AG10803 (cell line): ENCODE measurements around the gene RBP3.

Experiments used
- DNase-seq: peaks from one replicate; pipeline ENCODE4 v3.0.0; 2010; ENCODE audit warnings: low read depth
- H3K4me3 ChIP-seq: 2 replicates; pipeline ENCODE4 v1.5.1; 2011; ENCODE audit warnings: mild to moderate bottlenecking, low read length, control low read depth
- TF ChIP-seq, protein P1 (sequence below): conservative IDR thresholded peaks from 2 replicates; pipeline ENCODE4 v1.5.1; 2011; ENCODE audit warnings: mild to moderate bottlenecking, low read length, control low read depth, inconsistent platforms

Gene RBP3

DNA sequence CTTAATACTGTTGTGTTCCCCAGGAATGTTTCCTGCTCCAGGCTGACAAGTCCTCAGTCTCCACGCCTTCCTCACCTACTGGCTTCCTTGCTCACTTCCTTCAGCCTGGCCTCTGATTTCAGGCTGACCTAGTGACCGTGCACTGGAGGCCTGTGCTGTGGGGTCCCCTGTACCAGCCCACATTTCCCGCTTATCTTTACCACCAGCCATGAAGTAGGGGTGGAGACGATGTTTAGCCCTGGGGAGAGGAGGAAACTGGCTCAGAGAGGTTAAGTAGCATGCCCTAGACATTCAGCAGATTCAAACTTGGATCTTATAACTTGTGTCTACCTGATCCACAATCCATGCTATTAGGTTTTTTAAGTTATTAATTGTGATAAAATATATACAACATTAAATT, 40.7 kb downstream of the RBP3 start:
- DNase-seq = no peak
- H3K4me3 ChIP-seq = no peak overlapping the region
- TF ChIP-seq, protein P1, sequence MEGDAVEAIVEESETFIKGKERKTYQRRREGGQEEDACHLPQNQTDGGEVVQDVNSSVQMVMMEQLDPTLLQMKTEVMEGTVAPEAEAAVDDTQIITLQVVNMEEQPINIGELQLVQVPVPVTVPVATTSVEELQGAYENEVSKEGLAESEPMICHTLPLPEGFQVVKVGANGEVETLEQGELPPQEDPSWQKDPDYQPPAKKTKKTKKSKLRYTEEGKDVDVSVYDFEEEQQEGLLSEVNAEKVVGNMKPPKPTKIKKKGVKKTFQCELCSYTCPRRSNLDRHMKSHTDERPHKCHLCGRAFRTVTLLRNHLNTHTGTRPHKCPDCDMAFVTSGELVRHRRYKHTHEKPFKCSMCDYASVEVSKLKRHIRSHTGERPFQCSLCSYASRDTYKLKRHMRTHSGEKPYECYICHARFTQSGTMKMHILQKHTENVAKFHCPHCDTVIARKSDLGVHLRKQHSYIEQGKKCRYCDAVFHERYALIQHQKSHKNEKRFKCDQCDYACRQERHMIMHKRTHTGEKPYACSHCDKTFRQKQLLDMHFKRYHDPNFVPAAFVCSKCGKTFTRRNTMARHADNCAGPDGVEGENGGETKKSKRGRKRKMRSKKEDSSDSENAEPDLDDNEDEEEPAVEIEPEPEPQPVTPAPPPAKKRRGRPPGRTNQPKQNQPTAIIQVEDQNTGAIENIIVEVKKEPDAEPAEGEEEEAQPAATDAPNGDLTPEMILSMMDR = no peak

DNA sequence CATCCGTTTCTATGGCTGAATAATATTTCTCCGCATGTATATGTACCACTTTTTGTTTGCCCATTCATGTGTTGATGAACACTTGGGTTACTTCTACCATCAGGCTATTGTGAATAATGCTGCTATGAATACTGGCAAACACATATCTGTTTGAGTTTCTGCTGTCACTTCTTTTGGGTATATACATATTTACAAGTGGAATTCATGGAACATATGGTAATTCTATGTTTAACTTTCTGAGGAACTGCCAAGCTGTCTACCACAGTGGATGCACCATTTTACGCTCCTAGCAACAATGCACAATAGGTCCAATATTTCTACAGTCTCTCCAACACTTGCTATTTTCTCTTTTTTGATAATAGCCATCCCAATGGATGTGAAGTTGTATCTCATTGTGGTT, 41.5 kb downstream of the RBP3 start:
- TF ChIP-seq, protein P1 = no peak
- DNase-seq = no peak
- no peak overlapping the region for H3K4me3 ChIP-seq

DNA sequence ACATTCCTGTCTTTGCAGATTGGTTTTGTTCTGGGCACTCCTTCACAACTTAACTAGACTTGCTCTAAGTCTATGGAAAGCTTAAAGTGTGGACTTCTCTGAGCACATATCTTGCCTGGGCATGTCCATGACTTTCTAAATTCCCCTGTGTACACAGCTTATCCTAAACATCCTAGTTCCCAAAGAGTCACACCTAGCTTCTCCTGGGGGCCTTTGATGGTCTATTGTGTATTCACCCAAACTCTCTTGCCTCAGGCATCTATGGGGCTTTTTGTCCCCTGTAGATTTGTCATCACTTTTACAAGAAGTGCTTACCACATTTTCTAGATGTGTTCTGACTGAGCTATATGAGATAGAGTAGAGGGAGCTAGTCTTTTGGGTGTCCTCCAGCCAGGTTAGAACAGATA, 48.2 kb downstream of the RBP3 start:
- H3K4me3 ChIP-seq = no peak overlapping the region
- TF ChIP-seq, protein P1 = no peak
- DNase-seq = no peak

DNA sequence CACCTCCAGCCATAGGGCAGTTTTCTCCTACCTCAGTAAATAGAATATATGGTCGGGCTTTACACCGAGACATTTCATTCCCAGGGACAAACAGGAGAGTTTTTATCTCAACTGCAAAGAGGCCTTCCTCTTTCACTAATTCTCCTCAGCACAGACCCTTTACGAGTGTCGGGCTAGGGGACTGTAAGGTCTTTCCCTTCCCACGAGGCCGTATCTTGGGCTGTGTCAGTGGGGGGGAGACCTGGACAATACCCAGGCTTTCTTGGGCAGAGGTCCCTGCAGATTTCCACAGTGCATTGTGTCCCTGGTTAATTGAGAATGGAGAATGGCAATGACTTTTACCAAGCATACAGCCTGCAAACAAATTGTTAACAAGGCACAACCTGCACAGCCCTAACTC, 49.1 kb downstream of the RBP3 start:
- no peak for DNase-seq
- TF ChIP-seq, protein P1 = no peak
- H3K4me3 ChIP-seq = no peak overlapping the region

DNA sequence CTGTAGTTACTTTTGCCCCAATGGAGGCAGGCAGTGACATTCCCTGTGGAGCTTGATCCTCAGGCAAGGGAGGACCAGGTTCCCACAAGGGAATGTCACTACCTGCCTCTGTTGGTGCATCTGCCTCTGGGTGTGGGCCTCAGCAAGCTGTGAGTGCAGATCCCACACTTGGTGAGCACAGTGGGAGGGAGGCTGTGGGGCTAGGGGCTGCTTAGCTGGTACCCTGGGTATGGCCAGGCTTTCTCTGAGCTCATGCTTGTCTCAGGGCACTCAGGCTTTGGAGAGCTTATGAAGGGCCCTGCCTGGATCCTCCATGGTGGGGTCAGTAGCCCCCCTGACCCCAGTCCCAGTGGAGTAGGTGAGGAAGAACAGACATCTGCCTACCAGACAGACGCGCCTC, 52.1 kb downstream of the RBP3 start:
- H3K4me3 ChIP-seq = no peak overlapping the region
- TF ChIP-seq, protein P1 = no peak
- no peak for DNase-seq

DNA sequence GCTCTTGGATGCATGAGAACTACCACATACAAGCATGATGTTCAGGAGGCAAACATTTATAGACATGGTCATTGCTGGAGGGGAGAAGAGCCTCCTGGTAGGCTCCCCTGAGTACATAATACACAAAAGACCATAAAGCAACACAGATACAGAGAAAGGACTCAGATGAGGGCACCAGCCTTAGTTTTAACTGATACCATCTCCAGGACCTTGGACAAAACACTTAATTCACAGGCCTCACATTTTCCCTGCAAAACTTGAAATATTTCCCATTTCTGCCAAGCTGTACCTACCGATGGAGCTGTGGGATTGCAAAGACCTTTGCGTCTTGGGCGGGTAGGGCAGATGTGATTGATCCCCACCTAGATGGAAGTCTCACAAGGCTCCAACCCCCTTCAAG, 52.6 kb downstream of the RBP3 start:
- H3K4me3 ChIP-seq = no peak overlapping the region
- no peak for DNase-seq
- TF ChIP-seq, protein P1 = no peak

DNA sequence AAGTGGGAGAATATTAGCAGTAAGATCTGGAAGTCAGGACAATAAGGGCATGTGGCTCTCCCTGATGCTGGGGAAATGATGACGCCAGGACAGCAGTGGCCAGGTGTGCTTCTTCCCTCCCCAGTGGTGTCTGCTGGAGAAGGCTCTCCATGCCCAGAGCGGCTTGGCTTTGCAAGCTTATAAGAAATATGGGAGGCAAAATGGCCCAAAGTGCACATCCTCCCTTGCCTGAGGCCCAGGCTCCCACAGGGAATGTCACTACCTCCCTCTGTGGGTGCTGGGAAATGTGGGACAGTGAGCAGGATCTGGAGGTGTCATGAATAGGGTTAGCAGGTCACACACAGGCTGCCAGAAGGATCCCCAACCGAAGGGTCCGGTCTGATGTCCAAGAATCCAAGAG, 53.0 kb downstream of the RBP3 start:
- H3K4me3 ChIP-seq = no peak overlapping the region
- no peak for DNase-seq
- TF ChIP-seq, protein P1 = no peak
